ENCODE measurements around the gene UBE2E1.

Gene UBE2E1

GRCh38 chr3:23778446-23778845 lies 27.3 kb upstream of the UBE2E1 start:
- Histone ChIP-seq H3K79me2 (ENCODE audit: insufficient read depth, low read length) (no peaks in the 10 kb centered on the region), H2AFZ (ENCODE audit: low read length) (no peak overlapping the region), H3K4me2 (ENCODE audit: low read depth, low read length, poor library complexity, severe bottlenecking) (no peak overlapping the region), H3K9me2 (replicated peaks; ENCODE audit: low read depth, low read length) (no peaks in the 10 kb centered on the region), H3K36me3 (ENCODE audit: insufficient read depth, low read length) (no peaks in the 10 kb centered on the region), H3K4me3 (ENCODE audit: low read length, poor library complexity, severe bottlenecking) (no peak overlapping the region), H3K27me3 (ENCODE audit: insufficient read depth, low read length, poor library complexity, severe bottlenecking) (no peaks in the 10 kb centered on the region), H3K9me3 (ENCODE audit: insufficient read depth, low read depth, low read length) (no peaks in the 10 kb centered on the region), H3K4me1 (ENCODE audit: insufficient read depth, low read length, poor library complexity, severe bottlenecking) (no peaks in the 10 kb centered on the region), H3K9ac (ENCODE audit: low read depth, low read length, poor library complexity, severe bottlenecking) (no peak overlapping the region), H4K20me1 (ENCODE audit: insufficient read depth, low read length, poor library complexity, severe bottlenecking) (no peaks in the 10 kb centered on the region), H3F3A (ENCODE audit: low read depth) (no peaks in the 10 kb centered on the region)
- TF ChIP-seq CTCF (conservative IDR thresholded peaks at IDR 0.05; ENCODE audit: low read length) = no peak
- TF ChIP-seq EZH2phosphoT487 (IDR thresholded peaks at IDR 0.05; ENCODE audit: borderline replicate concordance) = no peak

GRCh38 chr3:23779841-23780240 lies 25.9 kb upstream of the UBE2E1 start:
- H3K9me2 ChIP-seq (replicated peaks; ENCODE audit: low read depth, low read length) = no peaks in the 10 kb centered on the region
- H3K4me3 ChIP-seq (ENCODE audit: low read length, poor library complexity, severe bottlenecking) = no peak overlapping the region
- no peaks in the 10 kb centered on the region for H3K9me3 ChIP-seq (ENCODE audit: insufficient read depth, low read depth, low read length)
- H3K36me3 ChIP-seq (ENCODE audit: insufficient read depth, low read length) = no peaks in the 10 kb centered on the region
- H4K20me1 ChIP-seq (ENCODE audit: insufficient read depth, low read length, poor library complexity, severe bottlenecking) = no peaks in the 10 kb centered on the region
- TF ChIP-seq CTCF (conservative IDR thresholded peaks at IDR 0.05; ENCODE audit: low read length) (no peak), EZH2phosphoT487 (IDR thresholded peaks at IDR 0.05; ENCODE audit: borderline replicate concordance) (no peak)
- H3K9ac ChIP-seq (ENCODE audit: low read depth, low read length, poor library complexity, severe bottlenecking) = no peak overlapping the region
- H3K27me3 ChIP-seq (ENCODE audit: insufficient read depth, low read length, poor library complexity, severe bottlenecking) = no peaks in the 10 kb centered on the region
- H2AFZ ChIP-seq (ENCODE audit: low read length) = no peak overlapping the region
- H3F3A ChIP-seq (ENCODE audit: low read depth) = no peaks in the 10 kb centered on the region
- H3K4me1 ChIP-seq (ENCODE audit: insufficient read depth, low read length, poor library complexity, severe bottlenecking) = no peaks in the 10 kb centered on the region
- H3K79me2 ChIP-seq (ENCODE audit: insufficient read depth, low read length) = no peaks in the 10 kb centered on the region
- H3K4me2 ChIP-seq (ENCODE audit: low read depth, low read length, poor library complexity, severe bottlenecking) = no peak overlapping the region

- no peak overlapping the region for H2AFZ ChIP-seq (ENCODE audit: low read length)
- no peaks in the 10 kb centered on the region for H3K27me3 ChIP-seq (ENCODE audit: insufficient read depth, low read length, poor library complexity, severe bottlenecking)
- H3K9me2 ChIP-seq (replicated peaks; ENCODE audit: low read depth, low read length) = no peaks in the 10 kb centered on the region
- H3K4me3 ChIP-seq (ENCODE audit: low read length, poor library complexity, severe bottlenecking) = no peak overlapping the region
- no peak overlapping the region for H3K4me2 ChIP-seq (ENCODE audit: low read depth, low read length, poor library complexity, severe bottlenecking)
- no peaks in the 10 kb centered on the region for H4K20me1 ChIP-seq (ENCODE audit: insufficient read depth, low read length, poor library complexity, severe bottlenecking)
- H3K4me1 ChIP-seq (ENCODE audit: insufficient read depth, low read length, poor library complexity, severe bottlenecking) = no peaks in the 10 kb centered on the region
- no peak overlapping the region for H3K9ac ChIP-seq (ENCODE audit: low read depth, low read length, poor library complexity, severe bottlenecking)
- no peaks in the 10 kb centered on the region for H3K36me3 ChIP-seq (ENCODE audit: insufficient read depth, low read length)
- H3K79me2 ChIP-seq (ENCODE audit: insufficient read depth, low read length) = no peaks in the 10 kb centered on the region
- TF ChIP-seq CTCF (conservative IDR thresholded peaks at IDR 0.05; ENCODE audit: low read length) (no peak), EZH2phosphoT487 (IDR thresholded peaks at IDR 0.05; ENCODE audit: borderline replicate concordance) (no peak)
- H3F3A ChIP-seq (ENCODE audit: low read depth) = no peaks in the 10 kb centered on the region
- H3K9me3 ChIP-seq (ENCODE audit: insufficient read depth, low read depth, low read length) = no peaks in the 10 kb centered on the region
Measured at GRCh38 chr3:23781051-23781450, 24.7 kb upstream of the UBE2E1 start.
